HepG2 (cell line): ENCODE measurements around the gene EPS8. TPM values are rescaled to one million over a fixed set of nuclear protein-coding genes. Genes with fewer than 3 reads are reported as not detected.

ENCODE experiments used
- AGO2 ChIP-seq: fragments of 200-400 bp; formaldehyde crosslinking; optimal IDR thresholded peaks from 2 replicates; pipeline ENCODE3; 2017; ENCODE audit warnings: mild to moderate bottlenecking, low read depth, low read length, moderate library complexity
- CBFB ChIP-seq: sonication (generic); formaldehyde crosslinking; IDR thresholded peaks from 2 replicates; pipeline ENCODE4 v1.4.0; 2020; ENCODE audit warnings: missing genetic modification reagents
- CHD4 ChIP-seq: fragments of 200-600 bp; sonication (generic); IDR thresholded peaks from 2 replicates; pipeline ENCODE4 v1.7.0; 2017; ENCODE audit warnings: mild to moderate bottlenecking, low read length, borderline replicate concordance
- EP300 ChIP-seq, 3 experiments: sonication (generic) in 1 of 3; formaldehyde crosslinking in 1 of 3; IDR thresholded peaks; 2 replicates each; pipeline versions ENCODE4 v1.5.1 to v1.6.1; 2011 to 2020; ENCODE audit warnings: low read depth in 2 of 3, low read length in 2 of 3, borderline replicate concordance in 1 of 3, improper control_type of control experiment in 1 of 3, mild to moderate bottlenecking in 1 of 3, missing genetic modification reagents in 1 of 3, moderate library complexity in 1 of 3
- FLYWCH1 ChIP-seq: sonication (generic); formaldehyde crosslinking; IDR thresholded peaks from 2 replicates; pipeline ENCODE4 v1.8.1; 2023; ENCODE audit warnings: mild to moderate bottlenecking, missing genetic modification reagents
- JUND ChIP-seq: sonication (generic); formaldehyde crosslinking; IDR thresholded peaks from 2 replicates; pipeline ENCODE4 v1.8.0; 2022; ENCODE audit warnings: mild to moderate bottlenecking, missing genetic modification reagents
- KDM6A ChIP-seq: IDR thresholded peaks from 2 replicates; pipeline ENCODE4 v1.6.1; 2016; ENCODE audit warnings: low read depth
- MEIS2 ChIP-seq: sonication (generic); formaldehyde crosslinking; IDR thresholded peaks from 2 replicates; pipeline ENCODE4 v1.9.0; 2021; ENCODE audit warnings: mild to moderate bottlenecking, missing genetic modification reagents
- YEATS4 ChIP-seq: sonication (generic); formaldehyde crosslinking; IDR thresholded peaks from 2 replicates; pipeline ENCODE4 v1.4.0; 2020; ENCODE audit warnings: missing genetic modification reagents, borderline replicate concordance
- ZNF430 ChIP-seq: sonication (generic); formaldehyde crosslinking; IDR thresholded peaks from 2 replicates; pipeline ENCODE4 v1.9.0; 2021; ENCODE audit warnings: mild to moderate bottlenecking, missing genetic modification reagents
- ZNF441 ChIP-seq: sonication (generic); formaldehyde crosslinking; IDR thresholded peaks from 2 replicates; pipeline ENCODE4 v1.7.0; 2021; ENCODE audit warnings: missing genetic modification reagents, borderline replicate concordance
- ZNF569 ChIP-seq: sonication (generic); formaldehyde crosslinking; IDR thresholded peaks from 2 replicates; pipeline ENCODE4 v1.5.0; 2020; ENCODE audit warnings: mild to moderate bottlenecking, missing genetic modification reagents, moderate library complexity, borderline replicate concordance
- ZNF577 ChIP-seq: sonication (generic); formaldehyde crosslinking; IDR thresholded peaks from 2 replicates; pipeline ENCODE4 v1.4.0; 2020; ENCODE audit warnings: mild to moderate bottlenecking, low read depth, missing genetic modification reagents, borderline replicate concordance
- ZNF660 ChIP-seq: sonication (generic); formaldehyde crosslinking; IDR thresholded peaks from 2 replicates; pipeline ENCODE4 v1.5.1; 2020; ENCODE audit warnings: mild to moderate bottlenecking, low read depth, missing genetic modification reagents, borderline replicate concordance
- ZNF761 ChIP-seq: sonication (generic); formaldehyde crosslinking; conservative IDR thresholded peaks from 2 replicates; pipeline ENCODE4 v1.4.0; 2020; ENCODE audit warnings: mild to moderate bottlenecking, missing genetic modification reagents
- polyA plus RNA-seq, 8 experiments: library from polyadenylated mRNA; depleted of rRNA in 3 of 8; stranded (reverse) in 7 of 8; unstranded in 1 of 8; fragments of >200 nt; fragmentation: Illumina TruSeq in 4 of 8; extraction: Trizol in 4 of 8; gene quantifications; 2 replicates each; pipeline versions ENCODE4 v1.2.1 to v1.2.3, GENCODE V29; 2011 to 2016; ENCODE audit warnings: low read depth in 4 of 8, missing spikeins in 1 of 8, mixed read lengths in 1 of 8; ENCODE audit not compliant: insufficient read depth in 1 of 8
- total RNA-seq, 5 experiments: library from RNA; depleted of rRNA; stranded (reverse); fragments of >200 nt; fragmentation: Illumina TruSeq; extraction: Trizol; gene quantifications; 2 replicates each; pipeline ENCODE4 v1.2.3, GENCODE V29; 2016; ENCODE audit warnings: low read depth in 1 of 5
- TF ChIP-seq, protein P1 (sequence below): sonication (generic); formaldehyde crosslinking; IDR thresholded peaks from 2 replicates; pipeline ENCODE4 v1.8.0; 2022; ENCODE audit warnings: mild to moderate bottlenecking, missing genetic modification reagents, borderline replicate concordance
- TF ChIP-seq, protein P2 (sequence below): IDR thresholded peaks from 2 replicates; pipeline ENCODE4 v1.6.1; 2016; ENCODE audit warnings: mild to moderate bottlenecking
- TF ChIP-seq, protein P3 (sequence below): sonication (generic); formaldehyde crosslinking; IDR thresholded peaks from 2 replicates; pipeline ENCODE4 v1.5.0; 2020; ENCODE audit warnings: mild to moderate bottlenecking, missing genetic modification reagents, moderate library complexity
- TF ChIP-seq, protein P4 (sequence below), 2 experiments: fragments of 450-650 bp in 1 of 2; sonication (generic) in 1 of 2; formaldehyde crosslinking; IDR thresholded peaks; 2 replicates each; pipeline versions ENCODE4 v1.5.0 to v1.8.0; 2020 to 2022; ENCODE audit warnings: mild to moderate bottlenecking in 1 of 2, missing genetic modification reagents in 1 of 2

The EPS8 gene
- total and polyA plus RNA-seq, 2 of the 13 experiments (the other 11 are each of a cell fraction or from before 2014, with no cell fraction given), result 37.1 to 43.4 TPM

DNA sequence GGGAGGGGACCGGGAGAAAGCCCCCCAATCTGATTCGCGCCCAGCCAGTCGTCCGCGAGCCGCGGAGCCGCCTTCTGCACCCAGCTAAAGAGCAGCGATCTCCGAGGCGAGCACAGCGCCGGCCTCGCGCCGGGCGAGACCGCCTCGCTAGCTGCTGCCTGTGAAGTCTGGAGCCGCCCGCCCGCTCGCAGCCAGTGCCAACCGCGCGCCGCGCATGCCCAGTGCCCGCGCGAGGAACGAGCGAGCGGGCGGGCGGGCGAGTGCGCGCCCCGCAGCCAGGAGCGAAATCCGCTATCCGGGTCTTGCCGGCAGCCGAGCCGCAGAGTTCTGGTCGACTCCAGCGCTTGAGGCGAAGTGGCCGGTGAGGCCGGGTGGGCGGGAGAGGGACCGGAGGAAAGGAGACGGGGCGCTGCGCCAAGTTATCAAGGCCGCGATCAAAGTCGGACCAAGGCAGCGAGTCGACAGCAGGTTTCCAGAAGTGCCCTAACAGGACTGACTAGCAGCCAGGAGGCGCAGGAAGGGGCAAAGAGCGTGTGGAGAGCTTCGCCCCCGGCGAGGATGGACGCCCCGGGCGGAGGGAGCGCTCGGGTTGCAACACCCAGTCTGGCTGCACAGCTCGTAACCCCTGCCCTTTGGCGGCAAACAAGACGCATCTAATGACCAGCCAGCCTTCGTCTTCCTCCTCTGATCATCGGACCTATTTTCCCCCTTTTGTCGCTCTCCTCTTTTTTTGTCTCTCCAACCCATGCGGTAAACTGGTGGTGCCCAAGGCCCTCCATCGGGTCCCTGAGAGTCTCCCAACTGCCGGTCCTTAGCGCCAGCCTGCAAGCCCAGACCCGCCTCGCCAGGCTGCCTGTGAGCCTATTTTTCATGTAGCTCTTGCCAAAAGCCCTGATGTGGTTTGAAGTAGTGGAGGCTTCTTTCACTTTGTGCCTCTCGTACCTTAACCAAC, at the start of gene EPS8 (continued):
- TF ChIP-seq ZNF430 (peak; percentile 72), JUND (CRISPR knock-in tag) (peak; percentile 49; the same call in 1 of the 2 replicates), EP300 (IDR thresholded peaks at IDR 0.05; ENCODE audit: low read depth in 2 of 2, low read length in 2 of 2) (peak in 1 of 2 experiments; percentile 18; a peak in 1 of 4 replicates), EP300 (CRISPR knock-in tag; IDR thresholded peaks at IDR 0.05; ENCODE audit: borderline replicate concordance) (no peak; the same call in 1 of the 2 replicates), CHD4 (no peak), FLYWCH1 (CRISPR knock-in tag) (no peak), ZNF761 (CRISPR knock-in tag) (0 out of 2 replicates have a peak, but pooled peaks have one; percentile 33), ZNF577 (CRISPR knock-in tag) (no peak; the same call in 1 of the 2 replicates), ZNF441 (CRISPR knock-in tag) (peak; percentile 95), KDM6A (CRISPR knock-in tag) (no peak), ZNF660 (CRISPR knock-in tag) (peak; percentile 76; the same call in 1 of the 2 replicates), AGO2 (peak; percentile 83), MEIS2 (CRISPR knock-in tag) (peak; percentile 77; the same call in 1 of the 2 replicates), ZNF569 (no peak), YEATS4 (CRISPR knock-in tag) (peak; percentile 45; the same call in 1 of the 2 replicates), CBFB (peak; percentile 80; the same call in 1 of the 2 replicates)
- TF ChIP-seq, protein P1, sequence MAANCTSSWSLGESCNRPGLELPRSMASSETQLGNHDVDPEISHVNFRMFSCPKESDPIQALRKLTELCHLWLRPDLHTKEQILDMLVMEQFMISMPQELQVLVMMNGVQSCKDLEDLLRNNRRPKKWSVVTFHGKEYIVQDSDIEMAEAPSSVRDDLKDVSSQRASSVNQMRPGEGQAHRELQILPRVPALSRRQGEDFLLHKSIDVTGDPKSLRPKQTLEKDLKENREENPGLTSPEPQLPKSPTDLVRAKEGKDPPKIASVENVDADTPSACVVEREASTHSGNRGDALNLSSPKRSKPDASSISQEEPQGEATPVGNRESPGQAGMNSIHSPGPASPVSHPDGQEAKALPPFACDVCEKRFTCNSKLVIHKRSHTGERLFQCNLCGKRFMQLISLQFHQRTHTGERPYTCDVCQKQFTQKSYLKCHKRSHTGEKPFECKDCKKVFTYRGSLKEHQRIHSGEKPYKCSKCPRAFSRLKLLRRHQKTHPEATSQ (CRISPR knock-in tag), result peak; percentile 94
- TF ChIP-seq, protein P2, sequence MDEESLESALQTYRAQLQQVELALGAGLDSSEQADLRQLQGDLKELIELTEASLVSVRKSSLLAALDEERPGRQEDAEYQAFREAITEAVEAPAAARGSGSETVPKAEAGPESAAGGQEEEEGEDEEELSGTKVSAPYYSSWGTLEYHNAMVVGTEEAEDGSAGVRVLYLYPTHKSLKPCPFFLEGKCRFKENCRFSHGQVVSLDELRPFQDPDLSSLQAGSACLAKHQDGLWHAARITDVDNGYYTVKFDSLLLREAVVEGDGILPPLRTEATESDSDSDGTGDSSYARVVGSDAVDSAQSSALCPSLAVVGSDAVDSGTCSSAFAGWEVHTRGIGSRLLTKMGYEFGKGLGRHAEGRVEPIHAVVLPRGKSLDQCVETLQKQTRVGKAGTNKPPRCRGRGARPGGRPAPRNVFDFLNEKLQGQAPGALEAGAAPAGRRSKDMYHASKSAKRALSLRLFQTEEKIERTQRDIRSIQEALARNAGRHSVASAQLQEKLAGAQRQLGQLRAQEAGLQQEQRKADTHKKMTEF, result peak; percentile 79
- TF ChIP-seq, protein P3, sequence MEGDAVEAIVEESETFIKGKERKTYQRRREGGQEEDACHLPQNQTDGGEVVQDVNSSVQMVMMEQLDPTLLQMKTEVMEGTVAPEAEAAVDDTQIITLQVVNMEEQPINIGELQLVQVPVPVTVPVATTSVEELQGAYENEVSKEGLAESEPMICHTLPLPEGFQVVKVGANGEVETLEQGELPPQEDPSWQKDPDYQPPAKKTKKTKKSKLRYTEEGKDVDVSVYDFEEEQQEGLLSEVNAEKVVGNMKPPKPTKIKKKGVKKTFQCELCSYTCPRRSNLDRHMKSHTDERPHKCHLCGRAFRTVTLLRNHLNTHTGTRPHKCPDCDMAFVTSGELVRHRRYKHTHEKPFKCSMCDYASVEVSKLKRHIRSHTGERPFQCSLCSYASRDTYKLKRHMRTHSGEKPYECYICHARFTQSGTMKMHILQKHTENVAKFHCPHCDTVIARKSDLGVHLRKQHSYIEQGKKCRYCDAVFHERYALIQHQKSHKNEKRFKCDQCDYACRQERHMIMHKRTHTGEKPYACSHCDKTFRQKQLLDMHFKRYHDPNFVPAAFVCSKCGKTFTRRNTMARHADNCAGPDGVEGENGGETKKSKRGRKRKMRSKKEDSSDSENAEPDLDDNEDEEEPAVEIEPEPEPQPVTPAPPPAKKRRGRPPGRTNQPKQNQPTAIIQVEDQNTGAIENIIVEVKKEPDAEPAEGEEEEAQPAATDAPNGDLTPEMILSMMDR, result no peak; the same call in none of the 2 replicates
- TF ChIP-seq, protein P4, sequence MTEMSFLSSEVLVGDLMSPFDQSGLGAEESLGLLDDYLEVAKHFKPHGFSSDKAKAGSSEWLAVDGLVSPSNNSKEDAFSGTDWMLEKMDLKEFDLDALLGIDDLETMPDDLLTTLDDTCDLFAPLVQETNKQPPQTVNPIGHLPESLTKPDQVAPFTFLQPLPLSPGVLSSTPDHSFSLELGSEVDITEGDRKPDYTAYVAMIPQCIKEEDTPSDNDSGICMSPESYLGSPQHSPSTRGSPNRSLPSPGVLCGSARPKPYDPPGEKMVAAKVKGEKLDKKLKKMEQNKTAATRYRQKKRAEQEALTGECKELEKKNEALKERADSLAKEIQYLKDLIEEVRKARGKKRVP (CRISPR knock-in tag; IDR thresholded peaks at IDR 0.05), result peak in 1 of 2 experiments; percentile 84; a peak in 2 of 4 replicates
